Calu3 (cell line): Measurements from ENCODE around the gene C14orf180. TPM values are rescaled to one million over a fixed set of nuclear protein-coding genes. Genes with fewer than 3 reads are reported as not detected.

ENCODE experiments used
- BruUV-seq: library from RNA; stranded (reverse); fragments of 400-500 nt; replicated peaks from 2 replicates; lab custom pipeline; 2021; lab: Mats Ljungman, UMichigan
- CTCF ChIA-PET: fragments of 300-600 bp; sonication (Branson Sonifier 250); formaldehyde crosslinking; loops from one replicate; lab custom pipeline; 2022; ENCODE audit warnings: antibody characterized with exemption; lab: Charles Lee
- DNase-seq: peaks from one replicate; pipeline ENCODE4 v3.0.0; 2022
- H3K27ac Mint-ChIP-seq: one replicate; pipeline ENCODE4 v1.8.0; 2022; ENCODE audit warnings: mixed read lengths; ENCODE audit not compliant: unreplicated experiment
- H3K27me3 Mint-ChIP-seq: one replicate; pipeline ENCODE4 v1.8.0; 2022; ENCODE audit warnings: mixed read lengths; ENCODE audit not compliant: unreplicated experiment
- H3K36me3 Mint-ChIP-seq: one replicate; pipeline ENCODE4 v1.8.0; 2022; ENCODE audit warnings: mild to moderate bottlenecking, moderate library complexity, mixed read lengths; ENCODE audit not compliant: insufficient read depth, unreplicated experiment
- H3K4me1 Mint-ChIP-seq: one replicate; pipeline ENCODE4 v1.8.0; 2022; ENCODE audit warnings: mild to moderate bottlenecking, low read depth, mixed read lengths; ENCODE audit not compliant: unreplicated experiment
- H3K4me3 Mint-ChIP-seq: one replicate; pipeline ENCODE4 v1.8.0; 2022; ENCODE audit warnings: mild to moderate bottlenecking, low read depth, moderate library complexity, mixed read lengths; ENCODE audit not compliant: unreplicated experiment
- H3K9me3 Mint-ChIP-seq: one replicate; pipeline ENCODE4 v1.8.0; 2022; ENCODE audit warnings: low read depth, mixed read lengths; ENCODE audit not compliant: unreplicated experiment
- CTCF ChIP-seq: fragments of 200-600 bp; IDR thresholded peaks from one replicate; pipeline ENCODE4 v1.8.0; 2022; ENCODE audit warnings: antibody characterized with exemption; ENCODE audit not compliant: unreplicated experiment
- intact Hi-C: fragments of 100-400 bp; cut with micrococcal nuclease; formaldehyde crosslinking; loops from one replicate; pipeline ENCODE4 v1.10.0; 2022; ENCODE audit not compliant: unreplicated experiment
- total RNA-seq: library from RNA; stranded (reverse); gene quantifications from 2 replicates; pipeline ENCODE4 v1.2.3, GENCODE V29; 2022

The C14orf180 gene
- total RNA-seq, 1 experiment from 2014 or later = not detected

- no TSS peak for BruUV-seq
- H3K9me3 Mint-ChIP-seq = no peaks in the 10 kb centered on the region
- H3K27ac Mint-ChIP-seq = no peak within 1 kb of the TSS
- peaks cover 100% of the 10 kb centered on the region for H3K27me3 Mint-ChIP-seq
- peak within 1 kb of the TSS; percentile 28 for H3K4me3 Mint-ChIP-seq
- CTCF ChIA-PET = interaction anchor here (0.6 kb wide), 1 partner anchor 21 kb away, joined by 4 read pairs; no protein-coding TSS in a partner anchor
- no peaks in the 10 kb centered on the region for H3K36me3 Mint-ChIP-seq
- H3K4me1 Mint-ChIP-seq = no peaks in the 10 kb centered on the region
- no peak for TF ChIP-seq CTCF
- intact Hi-C loops = no loop called here
- no peak for DNase-seq
Observed at GRCh38 chr14:104604458-104605449, 25.2 kb downstream of the C14orf180 start, which contains the start of gene TMEM179. TSS of gene TMEM179 (minus strand) at chr14:104604772. CDS start at chr14:104604741, 31 bp downstream.

GRCh38 chr14:104609666-104610065, 30.1 kb downstream of the C14orf180 start:
- no peak for TF ChIP-seq CTCF
- DNase-seq = no peak
- no peak overlapping the region for H3K27ac Mint-ChIP-seq
- CTCF ChIA-PET = no interaction called here
- H3K9me3 Mint-ChIP-seq = no peaks in the 10 kb centered on the region
- intact Hi-C loops = no loop called here
- H3K4me3 Mint-ChIP-seq = no peak overlapping the region
- peaks cover 97% of the 10 kb centered on the region for H3K27me3 Mint-ChIP-seq
- no TSS peak for BruUV-seq
- no peaks in the 10 kb centered on the region for H3K4me1 Mint-ChIP-seq
- no peaks in the 10 kb centered on the region for H3K36me3 Mint-ChIP-seq

GRCh38 chr14:104610749-104611310, 31.3 kb downstream of the C14orf180 start:
- Mint-ChIP-seq H3K27ac (no peak overlapping the region), H3K4me3 (no peak overlapping the region), H3K27me3 (peaks cover 92% of the 10 kb centered on the region), H3K36me3 (no peaks in the 10 kb centered on the region), H3K9me3 (no peaks in the 10 kb centered on the region), H3K4me1 (no peaks in the 10 kb centered on the region)
- DNase-seq = no peak
- CTCF ChIA-PET = interaction anchor here (0.6 kb wide), 2 partner anchors 36 to 44 kb away, joined by 3 to 19 read pairs; no protein-coding TSS in a partner anchor
- no peak for TF ChIP-seq CTCF
- intact Hi-C loops = no loop called here
- BruUV-seq = no TSS peak

- H3K4me3 Mint-ChIP-seq = no peak overlapping the region
- H3K27me3 Mint-ChIP-seq = peaks cover 90% of the 10 kb centered on the region
- DNase-seq = no peak
- no peaks in the 10 kb centered on the region for H3K36me3 Mint-ChIP-seq
- H3K9me3 Mint-ChIP-seq = no peaks in the 10 kb centered on the region
- H3K27ac Mint-ChIP-seq = no peak overlapping the region
- BruUV-seq = no TSS peak
- CTCF ChIA-PET = interaction anchor here (0.5 kb wide), 1 partner anchor 792 kb away, joined by 3 read pairs; no protein-coding TSS in a partner anchor
- TF ChIP-seq CTCF = no peak
- H3K4me1 Mint-ChIP-seq = no peaks in the 10 kb centered on the region
- intact Hi-C loops = no loop called here
Observed at GRCh38 chr14:104611881-104612280, 32.3 kb downstream of the C14orf180 start.
